CD4-positive, alpha-beta T cell treated with Interleukin-6 for 4 hours (primary cell): ENCODE data around the gene PPP4R3A.
"Not testable (repeated sequence)": the region's sequence is repeated elsewhere in the genome, so short reads cannot be mapped to it uniquely, and the experiment has no call there.

Experiments used
- DNase-seq: peaks from one replicate; pipeline ENCODE4 v3.0.0-alpha.2; 2020; ENCODE audit warnings: mixed read lengths

The PPP4R3A gene

GRCh38 chr14:91501951-91502930 lies 7.9 kb downstream of the PPP4R3A start:
- no peak for DNase-seq

GRCh38 chr14:91501348-91501747 lies 8.8 kb downstream of the PPP4R3A start:
- DNase-seq, result no peak

- no peak for DNase-seq
Measured at GRCh38 chr14:91496790-91497189, 13.3 kb downstream of the PPP4R3A start.

- peak; percentile 12 for DNase-seq
Measured at GRCh38 chr14:91494392-91495065, 15.6 kb downstream of the PPP4R3A start.

DNA sequence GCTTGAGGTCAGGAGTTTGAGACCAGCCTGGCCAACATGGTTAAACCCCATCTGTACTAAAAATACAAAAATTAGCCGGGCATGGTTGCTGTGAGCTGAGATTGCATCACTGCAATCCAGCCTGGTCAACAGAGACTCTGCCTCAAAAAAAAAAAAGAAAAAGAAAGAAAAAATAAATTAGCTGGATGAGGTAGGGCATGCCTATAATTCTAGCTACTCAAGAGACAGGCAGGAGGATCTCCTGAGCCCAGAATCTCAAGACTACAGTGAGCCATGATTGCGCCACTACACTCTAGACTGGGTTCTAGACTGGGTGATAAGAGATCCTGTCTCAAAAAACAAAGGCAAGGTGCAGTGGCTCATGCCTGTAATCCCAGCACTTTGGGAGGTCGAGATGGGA lies 16.9 kb downstream of the PPP4R3A start:
- DNase-seq, result no peak

GRCh38 chr14:91484744-91485143 lies 25.4 kb downstream of the PPP4R3A start:
- DNase-seq, result no peak

GRCh38 chr14:91484186-91484585 lies 25.9 kb downstream of the PPP4R3A start:
- DNase-seq, result peak; percentile 17

GRCh38 chr14:91482263-91483013 lies 27.7 kb downstream of the PPP4R3A start:
- no peak for DNase-seq

DNA sequence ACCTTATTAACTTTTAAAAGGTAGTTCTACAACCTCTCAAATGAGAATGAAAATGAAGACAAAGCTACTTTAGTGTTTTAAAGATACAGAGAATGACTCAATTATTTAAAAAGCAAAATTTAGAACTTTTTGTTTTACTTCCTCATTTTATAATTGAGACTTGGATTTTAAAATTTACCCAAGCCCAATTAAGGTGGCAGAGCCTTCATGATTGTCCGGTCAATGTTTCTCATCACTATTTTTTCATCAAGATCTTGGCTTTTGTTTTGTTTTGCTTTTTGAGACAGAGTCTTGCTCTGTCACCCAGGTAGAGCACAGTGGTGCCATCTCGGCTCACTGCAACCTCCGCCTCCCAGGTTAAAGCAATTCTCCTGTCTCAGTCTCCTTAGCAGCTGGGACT lies 32.7 kb downstream of the PPP4R3A start:
- DNase-seq, result no peak

DNA sequence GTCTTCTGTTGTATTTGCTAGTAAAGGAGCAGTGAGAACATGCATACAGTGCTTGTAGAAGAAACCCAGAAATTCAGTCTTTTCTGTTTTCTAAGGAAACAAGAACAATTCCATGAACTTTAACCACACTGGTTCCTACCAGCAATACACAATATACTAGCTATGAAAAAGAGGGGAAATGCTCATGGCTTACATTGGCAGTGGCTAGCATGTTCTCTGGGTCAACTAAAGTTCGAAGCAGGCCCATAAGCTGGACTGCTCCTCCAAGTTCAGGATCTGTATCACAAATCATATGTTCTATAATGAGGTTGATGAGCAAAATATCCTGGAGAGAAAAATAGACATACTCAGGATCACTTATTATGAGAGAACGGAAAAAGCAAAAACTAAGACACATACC lies 37.1 kb downstream of the PPP4R3A start:
- no peak for DNase-seq

GRCh38 chr14:91470216-91470615 lies 39.9 kb downstream of the PPP4R3A start:
- no peak for DNase-seq

DNA sequence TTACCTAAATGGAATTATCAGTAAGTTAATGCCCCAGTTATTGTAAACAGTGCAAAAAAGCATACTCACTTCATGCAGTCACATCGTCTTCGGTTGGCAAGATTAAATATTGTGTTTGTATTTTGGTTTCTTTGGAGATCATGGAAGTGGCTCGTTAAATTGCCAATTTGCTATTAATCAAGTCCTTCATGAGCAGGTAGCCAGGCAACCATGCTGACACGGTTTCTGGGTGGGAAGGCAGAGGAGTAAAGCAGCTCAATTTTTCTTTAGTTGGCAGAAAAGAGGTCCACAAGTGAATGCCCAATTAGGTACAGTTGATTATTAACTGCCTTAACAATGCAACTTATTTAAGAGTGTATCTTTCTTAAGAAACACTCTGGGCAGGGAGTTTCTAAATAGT lies 43.9 kb downstream of the PPP4R3A start:
- DNase-seq, result no peak

GRCh38 chr14:91464615-91465205 lies 45.4 kb downstream of the PPP4R3A start:
- DNase-seq, result no peak

DNA sequence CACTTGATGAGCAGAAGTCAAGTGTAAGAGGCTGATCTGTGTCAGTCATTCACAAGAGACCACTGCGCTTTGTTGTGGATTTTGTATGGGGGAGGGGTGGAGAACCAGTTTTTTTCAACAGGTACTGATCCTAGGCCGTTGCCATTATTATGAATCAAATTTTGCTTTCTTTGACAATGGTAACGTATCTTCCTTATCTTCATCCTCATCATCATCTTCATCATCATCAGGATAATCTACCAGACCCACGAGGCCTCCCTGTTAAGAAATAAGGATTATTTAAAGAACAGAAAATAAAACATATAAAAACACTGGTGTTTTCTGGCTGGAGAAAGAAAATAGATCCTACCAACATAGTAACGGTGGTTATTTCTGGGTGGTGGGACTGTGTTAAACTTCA lies 51.5 kb downstream of the PPP4R3A start:
- DNase-seq, result no peak

DNA sequence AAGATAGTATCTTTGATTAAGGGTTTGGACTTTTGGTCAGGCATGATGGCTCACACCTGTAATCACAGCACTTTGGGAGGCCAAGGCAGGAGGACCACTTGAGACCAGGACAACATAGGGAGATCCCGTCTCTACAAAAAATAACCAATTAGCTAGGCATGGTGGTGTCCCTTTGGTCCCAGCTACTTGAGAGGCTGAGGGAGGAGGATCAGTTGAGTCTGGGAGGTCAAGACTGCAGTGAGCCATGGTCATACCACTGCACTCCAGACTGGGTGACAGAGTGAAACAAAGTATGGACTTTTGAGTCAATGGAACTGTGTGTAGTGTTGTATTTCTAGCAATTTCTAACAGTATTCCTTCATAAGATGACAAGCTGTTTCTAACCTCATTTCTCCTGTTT lies 53.8 kb downstream of the PPP4R3A start:
- no peak for DNase-seq

- no peak for DNase-seq
Measured at GRCh38 chr14:91454580-91454979, 55.5 kb downstream of the PPP4R3A start.

- DNase-seq, result no peak
Measured at GRCh38 chr14:91454155-91454554, 56.0 kb downstream of the PPP4R3A start.

DNA sequence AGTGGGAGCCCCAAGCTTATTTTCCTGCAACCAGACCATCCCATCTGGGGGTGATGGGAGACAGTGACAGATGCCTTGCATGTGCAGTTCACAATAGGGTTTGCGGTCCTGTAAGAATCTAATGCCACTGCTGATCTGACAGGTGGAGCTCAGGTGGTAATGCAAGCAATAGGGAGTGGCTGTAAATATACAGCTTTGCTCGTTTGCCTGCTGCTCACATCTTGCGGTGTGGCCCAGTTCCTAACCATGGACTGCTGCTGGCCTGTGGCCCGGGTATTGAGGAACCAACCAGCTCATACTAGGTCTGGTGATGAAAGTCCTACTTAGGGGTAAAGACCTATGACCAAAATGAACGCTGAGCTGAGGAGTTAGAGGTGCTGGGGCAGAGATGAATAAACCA lies 56.4 kb downstream of the PPP4R3A start:
- no peak for DNase-seq

DNA sequence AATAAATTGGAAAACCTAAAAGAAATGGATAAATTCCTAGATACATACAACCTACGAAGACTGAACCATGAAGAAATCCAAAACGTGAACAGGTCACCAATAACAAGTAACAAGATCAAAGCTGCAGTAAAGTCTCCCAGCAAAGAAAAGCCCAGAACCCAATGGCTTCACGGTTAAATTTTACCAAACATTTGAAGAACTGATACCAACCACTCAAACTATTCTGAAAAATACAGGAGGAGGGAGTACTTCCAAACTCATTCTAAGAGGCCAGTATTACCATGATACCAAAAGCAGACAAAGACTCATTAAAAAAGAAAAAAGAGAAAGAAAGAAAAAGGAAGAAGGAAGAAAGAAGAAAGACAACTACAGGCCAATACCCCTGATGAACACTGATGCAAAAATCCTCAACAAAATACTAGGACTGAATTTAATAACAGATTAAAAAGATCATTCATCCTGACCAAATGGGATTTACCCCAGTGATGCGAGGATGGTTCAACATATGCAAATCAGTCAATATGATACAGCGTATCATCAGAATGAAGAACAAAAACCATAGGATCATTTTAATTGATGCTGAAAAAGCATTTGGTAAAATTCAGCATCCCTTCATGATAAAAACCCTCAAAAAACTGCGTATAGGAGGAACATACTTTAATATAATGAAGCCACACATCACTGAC lies 65.6 kb downstream of the PPP4R3A start:
- DNase-seq, result no peak

DNA sequence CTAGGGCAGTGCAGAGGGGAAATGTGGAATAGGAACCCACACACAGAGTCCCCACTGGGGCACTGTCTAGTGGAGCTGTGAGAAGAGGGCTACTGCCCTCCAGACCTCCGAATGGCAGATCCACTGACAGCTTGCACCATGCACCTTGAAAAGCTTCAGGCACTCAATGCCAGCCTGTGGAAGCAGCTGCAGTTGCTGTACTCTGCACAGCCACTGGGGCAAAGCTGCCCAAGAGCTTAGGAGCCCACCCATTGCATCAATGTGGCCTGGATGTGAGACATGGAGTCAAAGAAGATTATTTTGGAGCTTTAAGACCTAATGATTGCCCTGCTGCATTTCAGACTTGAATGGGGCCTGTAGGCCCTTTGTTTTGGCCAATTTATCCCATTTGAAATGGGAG lies 70.8 kb downstream of the PPP4R3A start:
- DNase-seq, result no peak

DNA sequence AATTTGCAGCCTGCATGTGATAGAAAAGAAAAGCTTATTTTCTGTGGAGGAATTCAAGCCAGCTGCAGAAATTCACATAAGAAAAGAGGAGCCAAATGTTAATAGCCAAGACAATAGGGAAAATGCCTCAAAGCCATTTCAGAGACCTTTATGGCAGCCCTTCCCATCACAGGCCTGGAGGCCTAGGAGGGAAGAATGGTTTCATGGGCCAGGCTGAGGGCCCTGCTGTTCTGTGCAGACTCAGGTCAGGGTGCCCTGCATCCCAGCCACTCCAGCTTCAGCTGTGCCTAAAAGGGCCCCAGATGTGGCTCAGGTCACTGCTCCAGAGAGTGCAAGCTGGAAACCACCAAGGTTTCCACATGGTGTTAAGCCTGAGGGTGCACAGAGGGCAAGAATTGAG lies 71.3 kb downstream of the PPP4R3A start:
- no peak for DNase-seq

DNA sequence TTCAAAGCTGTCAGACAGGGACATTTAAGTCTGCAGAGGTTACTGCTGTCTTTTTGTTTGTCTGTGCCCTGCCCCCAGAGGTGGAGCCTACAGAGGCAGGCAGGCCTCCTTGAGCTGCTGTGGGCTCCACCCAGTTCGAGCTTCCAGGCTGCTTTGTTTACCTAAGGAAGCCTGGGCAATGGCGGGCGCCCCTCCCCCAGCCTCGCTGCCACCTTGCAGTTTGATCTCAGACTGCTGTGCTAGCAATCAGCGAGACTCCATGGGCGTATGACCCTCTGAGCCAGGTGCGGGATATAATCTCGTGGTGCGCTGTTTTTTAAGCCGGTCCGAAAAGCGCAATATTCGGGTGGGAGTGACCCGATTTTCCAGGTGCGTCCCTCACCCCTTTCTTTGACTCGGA lies 73.8 kb downstream of the PPP4R3A start:
- not testable (repeated sequence) for DNase-seq
